Measurements from ENCODE around the gene RAPGEF4.
A peak's percentile ranks its signal among the peaks of the same experiment; 100 is the strongest.

Gene RAPGEF4

GRCh38 chr2:172930871-172931255 lies 195.2 kb downstream of the RAPGEF4 start:
- peaks cover 0 to 7% of the 10 kb centered on the region in 2 experiments for H3K4me1 ChIP-seq (ENCODE audit: control insufficient read depth in 1 of 2, insufficient read depth in 1 of 2, low read depth in 1 of 2, low read length in 1 of 2)
- no peak overlapping the region for H3K4me3 ChIP-seq (ENCODE audit: low read depth in 1 of 2, low read length in 1 of 2)
- no peaks in the 10 kb centered on the region for H3K9me3 ChIP-seq
- no peaks in the 10 kb centered on the region for H3K36me3 ChIP-seq
- peaks cover 6% of the 10 kb centered on the region for H3K27me3 ChIP-seq
- no peak overlapping the region for H3K27ac ChIP-seq
- TF ChIP-seq CTCF (IDR thresholded peaks at IDR 0.05): no peak

- Histone ChIP-seq H3K36me3 (no peaks in the 10 kb centered on the region), H3K4me1 (ENCODE audit: control insufficient read depth in 1 of 2, insufficient read depth in 1 of 2, low read depth in 1 of 2, low read length in 1 of 2) (peaks cover 0 to 7% of the 10 kb centered on the region in 2 experiments), H3K27ac (no peak overlapping the region), H3K27me3 (peaks cover 6% of the 10 kb centered on the region), H3K9me3 (no peaks in the 10 kb centered on the region), H3K4me3 (ENCODE audit: low read depth in 1 of 2, low read length in 1 of 2) (no peak overlapping the region)
- TF ChIP-seq CTCF (IDR thresholded peaks at IDR 0.05): no peak
Measured at GRCh38 chr2:172931256-172931894, 195.7 kb downstream of the RAPGEF4 start.

GRCh38 chr2:172931918-172932520 lies 196.4 kb downstream of the RAPGEF4 start:
- peak; percentile 27 for TF ChIP-seq CTCF (IDR thresholded peaks at IDR 0.05)
- Histone ChIP-seq H3K4me1 (ENCODE audit: control insufficient read depth in 1 of 2, insufficient read depth in 1 of 2, low read depth in 1 of 2, low read length in 1 of 2) (peaks cover 0 to 7% of the 10 kb centered on the region in 2 experiments), H3K4me3 (ENCODE audit: low read depth in 1 of 2, low read length in 1 of 2) (no peak overlapping the region), H3K36me3 (no peaks in the 10 kb centered on the region), H3K27ac (no peak overlapping the region), H3K27me3 (peaks cover 6% of the 10 kb centered on the region), H3K9me3 (no peaks in the 10 kb centered on the region)

GRCh38 chr2:172937884-172938712 lies 202.5 kb downstream of the RAPGEF4 start:
- no peak for TF ChIP-seq CTCF (IDR thresholded peaks at IDR 0.05)

GRCh38 chr2:172938713-172939375 lies 203.2 kb downstream of the RAPGEF4 start:
- Histone ChIP-seq H3K36me3 (no peaks in the 10 kb centered on the region), H3K27ac (no peak overlapping the region), H3K27me3 (peaks cover 7% of the 10 kb centered on the region), H3K9me3 (no peaks in the 10 kb centered on the region), H3K4me3 (ENCODE audit: low read depth in 1 of 2, low read length in 1 of 2) (no peak overlapping the region), H3K4me1 (ENCODE audit: control insufficient read depth in 1 of 2, insufficient read depth in 1 of 2, low read depth in 1 of 2, low read length in 1 of 2) (peaks cover 5 to 8% of the 10 kb centered on the region in 2 experiments)
- no peak for TF ChIP-seq CTCF (IDR thresholded peaks at IDR 0.05)

More at GRCh38 chr2:172937884-172938712, 202.5 kb downstream of the RAPGEF4 start:
- Histone ChIP-seq H3K4me1 (ENCODE audit: control insufficient read depth in 1 of 2, insufficient read depth in 1 of 2, low read depth in 1 of 2, low read length in 1 of 2) (peaks cover 0 to under 1% of the 10 kb centered on the region in 2 experiments), H3K4me3 (ENCODE audit: low read depth in 1 of 2, low read length in 1 of 2) (no peak overlapping the region), H3K27ac (no peak overlapping the region), H3K36me3 (no peaks in the 10 kb centered on the region), H3K9me3 (no peaks in the 10 kb centered on the region), H3K27me3 (peaks cover under 1% of the 10 kb centered on the region)
